ENCODE results near the gene MFRP. TPM values are rescaled to one million over a fixed set of nuclear protein-coding genes. Genes with fewer than 3 reads are reported as not detected.

The MFRP gene
- total RNA-seq, 5 donors from 2014 or later (not counting 1 experiment from before 2014, with no cell fraction given) = not detected

DNA sequence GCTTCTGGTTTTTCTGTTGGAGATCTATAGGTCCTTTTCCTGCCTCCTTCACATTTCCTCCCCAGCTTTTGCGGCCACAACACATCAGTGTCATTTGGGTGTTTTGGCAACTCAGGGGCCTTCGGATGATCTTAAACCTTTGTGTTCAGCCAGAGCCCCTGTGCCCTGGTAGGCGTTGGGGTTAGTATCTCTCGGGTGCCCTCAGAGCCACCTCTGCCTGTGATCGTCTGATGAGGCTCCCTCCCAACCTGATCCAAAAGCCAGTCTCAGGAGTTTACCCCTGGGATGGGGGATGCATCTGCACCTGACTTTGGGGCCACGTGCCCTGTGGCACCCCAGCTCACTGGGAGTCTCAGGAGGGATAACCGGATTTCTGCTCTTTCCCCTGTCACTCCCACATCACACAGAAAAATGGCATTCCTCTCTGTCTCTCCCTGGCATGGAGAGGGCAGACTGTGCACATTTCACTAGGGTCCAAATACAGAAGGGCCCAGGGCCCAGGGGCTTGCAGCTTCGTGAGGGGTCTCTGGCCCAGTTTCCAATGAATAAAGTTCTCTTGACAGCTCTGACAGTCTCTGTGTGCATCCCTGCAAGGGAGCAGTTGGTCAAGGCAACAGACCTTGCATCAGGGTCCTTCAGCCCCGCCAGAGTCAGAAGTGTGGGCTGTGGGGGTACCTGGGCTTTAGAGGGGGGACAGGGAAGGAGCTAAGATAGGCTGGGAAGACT, 9.6 kb downstream of the MFRP start:
- WGBS (ENCODE audit: insufficient coverage) = 95% methylated on average over 6 of the region's 9 CpGs

DNA sequence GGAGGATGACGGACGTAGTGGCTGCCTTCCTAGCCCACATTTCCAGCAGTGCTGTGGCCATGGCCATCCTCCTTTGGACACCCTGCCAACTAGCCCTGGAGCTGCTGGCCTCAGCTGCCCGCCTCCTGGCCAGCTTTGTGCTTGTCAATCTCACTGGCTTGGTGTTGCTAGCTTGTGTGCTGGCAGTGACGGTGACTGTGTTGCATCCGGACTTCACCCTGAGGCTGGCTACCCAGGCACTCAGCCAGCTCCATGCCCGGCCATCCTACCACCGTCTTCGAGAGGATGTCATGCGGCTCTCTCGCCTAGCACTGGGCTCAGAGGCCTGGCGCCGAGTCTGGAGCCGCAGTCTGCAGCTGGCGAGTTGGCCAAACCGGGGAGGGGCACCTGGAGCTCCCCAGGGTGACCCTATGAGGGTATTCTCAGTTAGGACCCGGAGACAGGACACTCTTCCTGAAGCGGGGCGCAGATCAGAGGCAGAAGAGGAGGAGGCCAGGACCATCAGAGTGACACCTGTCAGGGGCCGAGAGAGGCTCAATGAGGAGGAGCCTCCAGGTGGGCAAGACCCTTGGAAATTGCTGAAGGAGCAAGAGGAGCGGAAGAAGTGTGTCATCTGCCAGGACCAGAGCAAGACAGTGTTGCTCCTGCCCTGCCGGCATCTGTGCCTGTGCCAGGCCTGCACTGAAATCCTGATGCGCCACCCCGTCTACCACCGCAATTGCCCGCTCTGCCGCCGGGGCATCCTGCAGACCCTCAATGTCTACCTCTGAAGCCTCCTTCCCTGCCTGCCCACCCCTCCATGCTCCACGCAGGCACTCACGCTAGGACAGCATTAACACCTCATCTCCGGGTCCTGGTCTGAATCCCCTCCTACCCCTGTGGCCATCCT, 10.6 kb downstream of the MFRP start:
- peaks cover 3% of the 10 kb centered on the region for H3K36me3 Mint-ChIP-seq
- H3K9me3 Mint-ChIP-seq = no peaks in the 10 kb centered on the region
- H3K4me1 Mint-ChIP-seq = peaks cover 34 to 53% (median 38%) of the 10 kb centered on the region in 3 donors
- no peak overlapping the region for H3K4me3 ChIP-seq (ENCODE audit: control insufficient read depth in 1 of 2, extremely low read depth in 1 of 2, low read length in 1 of 2)
- H3K36me3 ChIP-seq (ENCODE audit: control insufficient read depth in 2 of 2, extremely low read depth in 1 of 2, insufficient read depth in 1 of 2, low read length in 1 of 2) = peaks cover 2 to 6% of the 10 kb centered on the region in 2 donors
- peaks cover 14 to 53% of the 10 kb centered on the region in 2 experiments for H3K4me1 ChIP-seq (ENCODE audit: control insufficient read depth in 1 of 2, extremely low read depth in 1 of 2, insufficient read depth in 2 of 2, low read length in 2 of 2)
- no peak overlapping the region for H3K27ac Mint-ChIP-seq
- peaks cover 4 to 30% of the 10 kb centered on the region in 2 experiments for H3K27me3 ChIP-seq (replicated peaks in 1 of 2; ENCODE audit: control insufficient read depth in 2 of 2, extremely low read depth in 1 of 2, insufficient read depth in 2 of 2, low read length in 1 of 2)
- CTCF ChIA-PET = interaction anchor here in 1 of 2 donors (0.6 kb wide), 1 partner anchor 234 kb away, joined by 3 read pairs; the partner anchor contains the start of gene DPAGT1
- peak overlapping the region; percentile 93 to 99 (median 98) for H3K4me3 Mint-ChIP-seq
- WGBS (ENCODE audit: insufficient coverage) = 97% methylated on average over 25 of the region's 30 CpGs
- H3K27ac ChIP-seq (ENCODE audit: low read length) = no peak overlapping the region
- POLR2A ChIA-PET = no interaction called here
- H3K27me3 Mint-ChIP-seq = peaks cover 7 to 16% of the 10 kb centered on the region in 2 donors
- no peaks in the 10 kb centered on the region for H3K9me3 ChIP-seq
- DNase-seq (no peak), ATAC-seq (replicated peaks in 1 of 4) (no peak)

More for the DNA sequence above, 9.6 kb downstream of the MFRP start:
- ChIA-PET CTCF (interaction anchor here (0.6 to 2.8 kb wide), 6 partner anchors 10 to 131 kb away, joined by 3 to 10 read pairs (median 4); partner anchors contain the start of genes CBL (in 1 of the 2) and MFRP (in 1 of the 2)), POLR2A (interaction anchor here in 1 of 2 donors (0.6 kb wide), 1 partner anchor 324 kb away, joined by 3 read pairs; no protein-coding TSS in a partner anchor)
- Mint-ChIP-seq H3K27ac (no peak overlapping the region), H3K4me3 (peak overlapping the region; percentile 60 to 93 (median 74)), H3K4me1 (peaks cover 38 to 57% (median 42%) of the 10 kb centered on the region in 3 donors), H3K36me3 (peaks cover 7% of the 10 kb centered on the region), H3K9me3 (no peaks in the 10 kb centered on the region), H3K27me3 (peaks cover 12 to 24% of the 10 kb centered on the region in 2 donors)
- no peaks in the 10 kb centered on the region for H3K9me3 ChIP-seq
- ATAC-seq (replicated peaks in 1 of 4) (no peak), DNase-seq (no peak)
- peaks cover 2 to 6% of the 10 kb centered on the region in 2 donors for H3K36me3 ChIP-seq (ENCODE audit: control insufficient read depth in 2 of 2, extremely low read depth in 1 of 2, insufficient read depth in 1 of 2, low read length in 1 of 2)
- H3K4me1 ChIP-seq (ENCODE audit: control insufficient read depth in 1 of 2, extremely low read depth in 1 of 2, insufficient read depth in 2 of 2, low read length in 2 of 2) = peaks cover 14 to 58% of the 10 kb centered on the region in 2 experiments
- H3K4me3 ChIP-seq (ENCODE audit: control insufficient read depth in 1 of 2, extremely low read depth in 1 of 2, low read length in 1 of 2) = no peak overlapping the region
- no peak overlapping the region for H3K27ac ChIP-seq (ENCODE audit: low read length)
- peaks cover 6 to 38% of the 10 kb centered on the region in 2 experiments for H3K27me3 ChIP-seq (replicated peaks in 1 of 2; ENCODE audit: control insufficient read depth in 2 of 2, extremely low read depth in 1 of 2, insufficient read depth in 2 of 2, low read length in 1 of 2)

DNA sequence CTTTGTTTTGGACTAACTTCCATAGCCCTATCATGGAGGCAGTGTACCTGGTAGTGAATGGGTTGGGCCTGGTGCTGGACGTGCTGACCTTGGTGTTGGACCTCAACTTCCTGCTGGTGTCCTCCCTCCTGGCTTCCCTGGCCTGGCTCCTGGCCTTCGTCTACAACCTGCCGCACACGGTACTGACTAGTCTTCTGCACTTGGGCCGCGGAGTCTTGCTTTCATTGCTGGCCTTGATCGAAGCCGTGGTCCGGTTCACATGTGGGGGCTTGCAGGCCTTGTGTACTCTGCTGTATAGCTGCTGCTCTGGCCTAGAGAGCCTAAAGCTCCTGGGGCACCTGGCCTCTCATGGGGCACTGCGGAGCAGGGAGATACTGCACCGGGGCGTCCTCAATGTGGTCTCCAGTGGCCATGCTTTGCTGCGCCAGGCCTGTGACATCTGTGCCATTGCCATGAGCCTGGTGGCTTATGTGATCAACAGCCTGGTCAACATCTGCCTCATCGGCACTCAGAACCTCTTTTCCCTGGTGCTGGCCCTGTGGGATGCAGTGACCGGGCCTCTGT, 11.3 kb downstream of the MFRP start:
- 88% methylated on average over 15 of the region's 15 CpGs for WGBS (ENCODE audit: insufficient coverage)
- H3K36me3 ChIP-seq (ENCODE audit: control insufficient read depth in 2 of 2, extremely low read depth in 1 of 2, insufficient read depth in 1 of 2, low read length in 1 of 2) = peaks cover 2 to 6% of the 10 kb centered on the region in 2 donors
- Mint-ChIP-seq H3K4me1 (peaks cover 31 to 51% (median 37%) of the 10 kb centered on the region in 3 donors), H3K9me3 (no peaks in the 10 kb centered on the region), H3K27me3 (peaks cover 11 to 17% of the 10 kb centered on the region in 2 donors), H3K4me3 (peak overlapping the region; percentile 93 to 99 (median 98)), H3K36me3 (peaks cover 3% of the 10 kb centered on the region), H3K27ac (peak overlapping the region; percentile 92 to 93)
- H3K9me3 ChIP-seq = no peaks in the 10 kb centered on the region
- peak overlapping the region; percentile 77 to 95 for H3K4me3 ChIP-seq (ENCODE audit: control insufficient read depth in 1 of 2, extremely low read depth in 1 of 2, low read length in 1 of 2)
- peaks cover 13 to 46% of the 10 kb centered on the region in 2 experiments for H3K4me1 ChIP-seq (ENCODE audit: control insufficient read depth in 1 of 2, extremely low read depth in 1 of 2, insufficient read depth in 2 of 2, low read length in 2 of 2)
- ChIA-PET CTCF (interaction anchor here in 1 of 2 donors (0.6 kb wide), 1 partner anchor 233 kb away, joined by 3 read pairs; the partner anchor contains the start of gene DPAGT1), POLR2A (no interaction called here)
- ATAC-seq (replicated peaks in 1 of 4) (no peak), DNase-seq (no peak)
- peak overlapping the region; percentile 60 for H3K27ac ChIP-seq (ENCODE audit: low read length)
- peaks cover 4 to 23% of the 10 kb centered on the region in 2 experiments for H3K27me3 ChIP-seq (replicated peaks in 1 of 2; ENCODE audit: control insufficient read depth in 2 of 2, extremely low read depth in 1 of 2, insufficient read depth in 2 of 2, low read length in 1 of 2)

DNA sequence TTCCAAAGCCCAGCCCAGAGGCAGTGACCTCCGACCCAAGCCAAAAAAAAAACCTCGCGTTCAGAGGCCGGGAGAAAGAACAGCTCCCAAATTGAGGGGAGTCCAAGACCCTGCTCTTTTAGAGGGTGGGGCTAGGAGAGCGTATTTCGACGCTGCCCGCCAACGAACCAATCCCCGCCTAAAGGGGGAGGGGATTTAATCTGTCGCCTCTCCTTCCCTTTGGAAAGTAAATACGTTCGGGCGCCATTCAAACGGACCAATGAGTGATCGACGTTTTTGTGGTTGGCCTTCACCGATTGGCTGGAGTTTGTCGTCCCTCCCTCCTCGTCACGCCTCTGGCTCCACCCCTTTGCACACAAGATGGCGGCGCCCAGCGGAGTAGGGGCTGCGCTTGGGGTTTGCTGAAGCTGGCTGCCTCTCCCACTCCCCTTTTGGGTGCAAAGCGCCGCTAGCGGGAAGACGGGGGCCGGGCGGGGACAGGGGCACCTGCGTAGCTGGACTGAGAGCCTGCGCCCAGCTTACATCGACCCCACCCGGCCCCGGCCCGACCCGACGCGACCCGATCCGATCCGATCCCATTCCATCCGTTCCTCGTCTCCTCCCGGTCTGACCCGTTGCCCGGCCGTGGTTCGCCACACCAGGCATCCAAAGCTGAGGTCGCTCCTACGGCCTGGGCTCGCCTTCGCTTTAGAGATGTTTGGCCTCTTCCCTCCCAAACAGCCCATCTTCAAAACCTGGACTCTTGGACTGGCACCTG, 12.2 kb downstream of the MFRP start, which contains the start of gene RNF26:
Gene RNF26 (plus strand): TSS at position 354 of the 757 bp plus-strand sequence. CDS start 596 bp downstream, outside the sequence.
- Histone ChIP-seq H3K9me3 (no peaks in the 10 kb centered on the region), H3K4me3 (ENCODE audit: control insufficient read depth in 1 of 2, extremely low read depth in 1 of 2, low read length in 1 of 2) (peak within 1 kb of the TSS; percentile 77 to 95), H3K27me3 (replicated peaks in 1 of 2; ENCODE audit: control insufficient read depth in 2 of 2, extremely low read depth in 1 of 2, insufficient read depth in 2 of 2, low read length in 1 of 2) (peaks cover 4 to 16% of the 10 kb centered on the region in 2 experiments), H3K36me3 (ENCODE audit: control insufficient read depth in 2 of 2, extremely low read depth in 1 of 2, insufficient read depth in 1 of 2, low read length in 1 of 2) (peaks cover 2 to 6% of the 10 kb centered on the region in 2 donors), H3K4me1 (ENCODE audit: control insufficient read depth in 1 of 2, extremely low read depth in 1 of 2, insufficient read depth in 2 of 2, low read length in 2 of 2) (peaks cover 5 to 38% of the 10 kb centered on the region in 2 experiments), H3K27ac (ENCODE audit: low read length) (peak within 1 kb of the TSS; percentile 60)
- ATAC-seq (replicated peaks in 1 of 4) = peak; percentile 95 to 97 (median 96)
- Mint-ChIP-seq H3K36me3 (peaks cover 3% of the 10 kb centered on the region), H3K4me1 (peaks cover 30 to 49% (median 35%) of the 10 kb centered on the region in 3 donors), H3K27me3 (peaks cover 16% of the 10 kb centered on the region in 2 donors), H3K9me3 (no peaks in the 10 kb centered on the region), H3K27ac (peak within 1 kb of the TSS; percentile 92 to 93), H3K4me3 (peak within 1 kb of the TSS; percentile 93 to 99 (median 98))
- peak; percentile 83 to 98 (median 91) for DNase-seq
- ChIA-PET POLR2A (interaction anchor here in 1 of 2 donors (0.6 kb wide), 1 partner anchor 1031 kb away, joined by 3 read pairs; no protein-coding TSS in a partner anchor), CTCF (interaction anchor here in 1 of 2 donors (0.7 kb wide), 1 partner anchor 250 kb away, joined by 5 read pairs; the partner anchor contains the start of gene HMBS)
- under 1% methylated on average over 53 of the region's 54 CpGs for WGBS (ENCODE audit: insufficient coverage)

DNA sequence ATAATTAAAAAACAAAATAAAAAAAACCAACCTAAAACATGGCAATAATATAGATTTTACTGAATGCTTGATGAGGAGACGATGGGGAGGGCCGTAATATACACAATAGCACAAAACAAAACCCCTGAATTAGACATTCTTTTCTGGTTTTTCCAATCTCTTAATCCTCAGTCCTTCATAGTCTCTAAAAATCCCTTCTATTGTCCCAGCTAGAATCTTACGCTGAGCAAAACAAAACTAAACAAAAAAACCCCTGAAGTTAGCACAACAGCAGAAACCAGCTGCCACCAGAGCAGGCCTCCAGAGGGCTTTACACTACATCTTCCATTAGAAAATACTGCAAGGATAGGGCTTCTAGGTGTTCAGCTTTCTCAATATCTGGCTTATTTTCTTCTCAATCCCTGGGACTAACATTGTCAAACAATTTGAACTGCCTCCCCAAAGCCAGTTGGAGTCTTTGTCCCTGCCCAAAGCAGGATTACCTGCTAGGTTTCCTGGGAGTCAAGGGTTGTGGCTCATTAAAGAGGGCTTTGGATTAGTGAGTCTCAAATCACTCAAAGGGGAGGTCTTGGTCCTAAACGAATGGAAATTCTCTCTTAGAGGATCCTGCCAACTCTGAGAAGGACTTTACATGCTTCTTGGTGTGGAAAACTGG, 14.3 kb downstream of the MFRP start:
- peak overlapping the region in 2 of 3 donors; percentile 93 to 99 for H3K4me3 Mint-ChIP-seq

More for the DNA sequence above, 14.3 kb downstream of the MFRP start:
- Mint-ChIP-seq H3K27me3 (peaks cover 10 to 16% of the 10 kb centered on the region in 2 donors), H3K4me1 (peaks cover 19 to 34% (median 27%) of the 10 kb centered on the region in 3 donors), H3K36me3 (peaks cover 3% of the 10 kb centered on the region), H3K27ac (peak overlapping the region in 1 of 2 donors; percentile 49), H3K9me3 (no peaks in the 10 kb centered on the region)
- POLR2A ChIA-PET = interaction anchor here in 1 of 2 donors (0.7 kb wide), 1 partner anchor 18 kb away, joined by 3 read pairs; no protein-coding TSS in a partner anchor
- H3K27me3 ChIP-seq (replicated peaks in 1 of 2; ENCODE audit: control insufficient read depth in 2 of 2, extremely low read depth in 1 of 2, insufficient read depth in 2 of 2, low read length in 1 of 2) = peaks cover 0 to 2% of the 10 kb centered on the region in 2 experiments
- ATAC-seq (replicated peaks in 1 of 4) (no peak), DNase-seq (no peak)
- peaks cover 2 to 6% of the 10 kb centered on the region in 2 donors for H3K36me3 ChIP-seq (ENCODE audit: control insufficient read depth in 2 of 2, extremely low read depth in 1 of 2, insufficient read depth in 1 of 2, low read length in 1 of 2)
- H3K4me1 ChIP-seq (ENCODE audit: control insufficient read depth in 1 of 2, extremely low read depth in 1 of 2, insufficient read depth in 2 of 2, low read length in 2 of 2) = peaks cover 5 to 20% of the 10 kb centered on the region in 2 experiments
- WGBS (ENCODE audit: insufficient coverage) = 92% methylated on average over 2 of the region's 4 CpGs
- H3K9me3 ChIP-seq = no peaks in the 10 kb centered on the region
- H3K4me3 ChIP-seq (ENCODE audit: control insufficient read depth in 1 of 2, extremely low read depth in 1 of 2, low read length in 1 of 2) = no peak overlapping the region
- CTCF ChIA-PET = no interaction called here
- H3K27ac ChIP-seq (ENCODE audit: low read length) = no peak overlapping the region
